ENCODE data around the gene RND2.

RND2 gene

DNA sequence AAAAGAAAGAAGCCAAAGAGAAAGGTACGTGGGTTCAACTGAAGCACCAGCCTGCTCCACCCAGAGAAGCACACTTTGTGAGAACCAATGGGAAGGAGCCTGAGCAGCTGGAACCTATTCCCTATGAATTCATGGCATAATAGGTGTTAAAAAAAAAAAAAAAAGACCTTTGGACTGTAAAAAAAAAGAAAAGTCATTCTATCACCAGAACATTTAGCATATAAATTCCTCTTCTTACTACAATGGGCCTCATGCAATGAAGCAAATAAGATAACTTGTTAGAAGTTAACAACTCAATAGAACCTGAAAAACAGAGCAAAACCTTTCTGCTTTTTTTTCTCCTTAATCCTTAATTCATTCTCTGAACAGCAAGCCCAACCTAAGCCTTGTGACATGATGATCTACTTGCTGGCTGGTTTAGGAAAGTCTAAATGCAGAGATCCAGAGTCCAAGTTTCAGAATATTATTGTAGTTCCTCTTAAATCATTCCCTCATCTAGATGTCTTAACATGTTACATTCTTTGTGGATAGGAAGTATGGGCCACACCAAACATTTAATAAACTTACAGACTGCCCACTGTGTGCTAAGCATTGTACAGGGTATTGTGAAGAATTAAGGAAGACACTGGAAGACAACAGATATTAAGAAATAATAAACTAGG, 54.7 kb downstream of the RND2 start:
- no peak for DNase-seq (ENCODE audit: low read depth)
